Mesenchymal stem cell (in vitro differentiated cells and primary cell): Measurements from ENCODE around the gene BCL2L11. TPM values are rescaled to one million over a fixed set of nuclear protein-coding genes. Genes with fewer than 3 reads are reported as not detected.
"Not testable (repeated sequence)": the region's sequence is repeated elsewhere in the genome, so short reads cannot be mapped to it uniquely, and the experiment has no call there.

Source experiments
- DNase-seq: peaks from one replicate; pipeline ENCODE4 v3.0.0-alpha.2; 2013
- H2AFZ ChIP-seq: one replicate; pipeline ENCODE4 v1.6.1; 2013; ENCODE audit warnings: low read depth, mild to moderate bottlenecking, control low read depth, inconsistent platforms, low read length, moderate library complexity
- H2AK5ac ChIP-seq: 2 replicates; pipeline ENCODE4 v1.6.1; 2013; ENCODE audit warnings: low read length, moderate library complexity, mild to moderate bottlenecking, inconsistent platforms; ENCODE audit not compliant: severe bottlenecking
- H2BK120ac ChIP-seq: one replicate; pipeline ENCODE4 v1.6.1; 2013; ENCODE audit warnings: low read depth, mild to moderate bottlenecking, inconsistent platforms, low read length, moderate library complexity
- H2BK12ac ChIP-seq, 2 experiments: one replicate each; pipeline ENCODE4 v1.6.1; 2013; ENCODE audit warnings: inconsistent platforms in 2 of 2, low read length in 2 of 2, mild to moderate bottlenecking in 2 of 2, moderate library complexity in 2 of 2, control low read depth in 1 of 2
- H2BK15ac ChIP-seq: one replicate; pipeline ENCODE4 v1.6.1; 2013; ENCODE audit warnings: mild to moderate bottlenecking, low read depth, inconsistent platforms; ENCODE audit not compliant: poor library complexity, severe bottlenecking
- H2BK5ac ChIP-seq: 2 replicates; pipeline ENCODE4 v1.6.1; 2013; ENCODE audit warnings: low read depth, mild to moderate bottlenecking, low read length, control low read depth, inconsistent platforms; ENCODE audit not compliant: poor library complexity, severe bottlenecking
- H3K14ac ChIP-seq, 2 experiments: one replicate each; pipeline ENCODE4 v1.6.1; 2013; ENCODE audit warnings: inconsistent platforms in 2 of 2, low read length in 2 of 2, control low read depth in 1 of 2, mild to moderate bottlenecking in 1 of 2, moderate library complexity in 1 of 2
- H3K18ac ChIP-seq, 2 experiments: one replicate each; pipeline ENCODE4 v1.6.1; 2013; ENCODE audit warnings: inconsistent platforms in 2 of 2, low read length in 2 of 2, control low read depth in 1 of 2, low read depth in 1 of 2, mild to moderate bottlenecking in 1 of 2
- H3K23ac ChIP-seq, 2 experiments: one replicate each; pipeline ENCODE4 v1.6.1; 2013; ENCODE audit warnings: inconsistent platforms in 2 of 2, low read length in 2 of 2, mild to moderate bottlenecking in 2 of 2, moderate library complexity in 2 of 2, control low read depth in 1 of 2
- H3K27ac ChIP-seq: 2 replicates; pipeline ENCODE4 v1.5.1; 2013; ENCODE audit warnings: mild to moderate bottlenecking, moderate library complexity, low read length, control low read depth, inconsistent platforms; ENCODE audit not compliant: poor library complexity, severe bottlenecking
- H3K27me3 ChIP-seq, 2 experiments: 2 replicates each; pipeline versions ENCODE4 v1.6.1 to v1.7.0; 2013; ENCODE audit warnings: low read length in 2 of 2, mild to moderate bottlenecking in 2 of 2, moderate library complexity in 2 of 2, control low read depth in 1 of 2, inconsistent platforms in 1 of 2; ENCODE audit not compliant: control insufficient read depth in 1 of 2, insufficient read depth in 1 of 2
- H3K36me3 ChIP-seq, 2 experiments: 2 replicates each; pipeline versions ENCODE4 v1.6.1 to v1.7.0; 2013; ENCODE audit warnings: low read length in 2 of 2, control low read depth in 1 of 2, inconsistent platforms in 1 of 2, low read depth in 1 of 2, mild to moderate bottlenecking in 1 of 2; ENCODE audit not compliant: insufficient read depth in 2 of 2, control insufficient read depth in 1 of 2
- H3K4ac ChIP-seq, 2 experiments: one replicate each; pipeline ENCODE4 v1.6.1; 2013; ENCODE audit warnings: inconsistent platforms in 2 of 2, low read length in 2 of 2, mild to moderate bottlenecking in 2 of 2, moderate library complexity in 2 of 2, control low read depth in 1 of 2, low read depth in 1 of 2
- H3K4me1 ChIP-seq: 2 replicates; pipeline ENCODE4 v1.6.1; 2013; ENCODE audit warnings: low read depth, low read length, control low read depth; ENCODE audit not compliant: control insufficient read depth, insufficient read depth
- H3K4me2 ChIP-seq: 2 replicates; pipeline ENCODE4 v1.6.1; 2013; ENCODE audit warnings: low read length, mild to moderate bottlenecking, inconsistent platforms; ENCODE audit not compliant: poor library complexity, severe bottlenecking
- H3K4me3 ChIP-seq, 2 experiments: 2 replicates each; pipeline versions ENCODE4 v1.5.1 to v1.7.0; 2013; ENCODE audit warnings: low read length in 2 of 2, mild to moderate bottlenecking in 2 of 2, control low read depth in 1 of 2, low read depth in 1 of 2; ENCODE audit not compliant: insufficient read depth in 1 of 2
- H3K79me1 ChIP-seq: replicated peaks from 2 replicates; pipeline ENCODE4 v1.6.1; 2013; ENCODE audit warnings: mild to moderate bottlenecking, control low read depth, low read length, inconsistent platforms; ENCODE audit not compliant: poor library complexity, severe bottlenecking
- H3K9ac ChIP-seq: 2 replicates; pipeline ENCODE4 v1.7.0; 2013; ENCODE audit warnings: mild to moderate bottlenecking, low read length, moderate library complexity
- H3K9me3 ChIP-seq: 2 replicates; pipeline ENCODE4 v1.7.0; 2013; ENCODE audit warnings: mild to moderate bottlenecking, low read length; ENCODE audit not compliant: control insufficient read depth
- H4K8ac ChIP-seq: one replicate; pipeline ENCODE4 v1.6.1; 2013; ENCODE audit warnings: inconsistent platforms, mild to moderate bottlenecking, low read length, moderate library complexity
- H4K91ac ChIP-seq: one replicate; pipeline ENCODE4 v1.6.1; 2013; ENCODE audit warnings: mild to moderate bottlenecking, low read length, inconsistent platforms
- WGBS: methylation state at CpG from one replicate; pipeline ENCODE4 v1.1.7; 2013; ENCODE audit warnings: mixed read lengths; 5-methylcytosine and 5-hydroxymethylcytosine counted together
- polyA plus RNA-seq, 2 experiments: library from polyadenylated mRNA; stranded (reverse); fragments of 200-250 nt; gene quantifications; one replicate each; pipeline ENCODE4 v1.2.3, GENCODE V29; 2013

Gene BCL2L11
- 2.5 TPM for polyA plus RNA-seq (2013, experiment 1 of 2)
- 2.2 TPM for polyA plus RNA-seq (2013, experiment 2 of 2)

GRCh38 chr2:111120253-111121027 is at the start of gene BCL2L11:
BCL2L11 (plus strand) TSS chr2:111120914; CDS start chr2:111123746, 2,832 bp downstream.
- H2AFZ ChIP-seq, result peak within 1 kb of the TSS; percentile 92
- no peak within 1 kb of the TSS for H3K4ac ChIP-seq
- H3K4me2 ChIP-seq, result peak within 1 kb of the TSS; percentile 99
- peak within 1 kb of the TSS; percentile 93 to 94 for H3K4me3 ChIP-seq
- H4K91ac ChIP-seq, result no peak within 1 kb of the TSS
- H4K8ac ChIP-seq, result peak within 1 kb of the TSS; percentile 51
- H3K14ac ChIP-seq, result peak within 1 kb of the TSS in 1 of 2 experiments; percentile 93
- H2BK120ac ChIP-seq, result no peak within 1 kb of the TSS
- H2AK5ac ChIP-seq, result no peak within 1 kb of the TSS
- H3K36me3 ChIP-seq, result peaks cover 7 to 15% of the 10 kb centered on the region in 2 experiments
- peak within 1 kb of the TSS; percentile 95 for H3K9ac ChIP-seq
- H3K18ac ChIP-seq, result peak within 1 kb of the TSS; percentile 60 to 69
- under 1% methylated on average over 58 of the region's 98 CpGs for WGBS
- peaks cover 17 to 21% of the 10 kb centered on the region in 2 experiments for H3K27me3 ChIP-seq
- DNase-seq, result peak; percentile 88
- H3K27ac ChIP-seq, result peak within 1 kb of the TSS; percentile 73
- peak within 1 kb of the TSS; percentile 64 to 97 for H3K23ac ChIP-seq
- no peaks in the 10 kb centered on the region for H3K9me3 ChIP-seq
- H3K79me1 ChIP-seq, result peaks cover 18% of the 10 kb centered on the region
- H2BK5ac ChIP-seq, result no peak within 1 kb of the TSS
- peak within 1 kb of the TSS in 1 of 2 experiments; percentile 85 for H2BK12ac ChIP-seq
- H3K4me1 ChIP-seq, result peaks cover 43% of the 10 kb centered on the region
- peak within 1 kb of the TSS; percentile 21 for H2BK15ac ChIP-seq

- H4K8ac ChIP-seq, result no peak overlapping the region
- H3K9ac ChIP-seq, result peak overlapping the region; percentile 58
- peak overlapping the region in 1 of 2 experiments; percentile 18 for H3K18ac ChIP-seq
- H4K91ac ChIP-seq, result no peak overlapping the region
- H3K27me3 ChIP-seq, result no peaks in the 10 kb centered on the region
- peak overlapping the region; percentile 49 for H3K27ac ChIP-seq
- no peak overlapping the region for H2BK15ac ChIP-seq
- peak; percentile 89 for DNase-seq
- H3K4me2 ChIP-seq, result no peak overlapping the region
- H3K9me3 ChIP-seq, result peaks cover 29% of the 10 kb centered on the region
- H2AK5ac ChIP-seq, result no peak overlapping the region
- peak overlapping the region in 1 of 2 experiments; percentile 37 for H2BK12ac ChIP-seq
- no peak overlapping the region for H2BK5ac ChIP-seq
- peak overlapping the region in 1 of 2 experiments; percentile 29 for H3K4me3 ChIP-seq
- H2AFZ ChIP-seq, result no peak overlapping the region
- no peak overlapping the region for H3K14ac ChIP-seq
- H3K4me1 ChIP-seq, result peaks cover 4% of the 10 kb centered on the region
- no peaks in the 10 kb centered on the region for H3K79me1 ChIP-seq
- no peaks in the 10 kb centered on the region for H3K36me3 ChIP-seq
- no peak overlapping the region for H2BK120ac ChIP-seq
- no peak overlapping the region for H3K4ac ChIP-seq
- no peak overlapping the region for H3K23ac ChIP-seq
- WGBS, result 45% methylated on average over 5 of the region's 5 CpGs
These were observed 49.0 kb upstream of the BCL2L11 start for GRCh38 chr2:111071600-111072171.

- no peak overlapping the region for H3K27ac ChIP-seq
- H2BK12ac ChIP-seq, result no peak overlapping the region
- DNase-seq, result peak; percentile 72
- H3K9me3 ChIP-seq, result peaks cover 35% of the 10 kb centered on the region
- peaks cover 4% of the 10 kb centered on the region for H3K4me1 ChIP-seq
- H2BK15ac ChIP-seq, result no peak overlapping the region
- H3K4me2 ChIP-seq, result no peak overlapping the region
- no peak overlapping the region for H3K4ac ChIP-seq
- WGBS, result 20% methylated on average over 2 of the region's 2 CpGs
- H3K4me3 ChIP-seq, result no peak overlapping the region
- no peak overlapping the region for H3K14ac ChIP-seq
- no peaks in the 10 kb centered on the region for H3K36me3 ChIP-seq
- H3K23ac ChIP-seq, result no peak overlapping the region
- no peak overlapping the region for H2BK5ac ChIP-seq
- H3K79me1 ChIP-seq, result no peaks in the 10 kb centered on the region
- H4K91ac ChIP-seq, result no peak overlapping the region
- H2AFZ ChIP-seq, result no peak overlapping the region
- no peak overlapping the region for H2BK120ac ChIP-seq
- H3K27me3 ChIP-seq, result no peaks in the 10 kb centered on the region
- H3K18ac ChIP-seq, result no peak overlapping the region
- H4K8ac ChIP-seq, result no peak overlapping the region
- H3K9ac ChIP-seq, result peak overlapping the region; percentile 58
- no peak overlapping the region for H2AK5ac ChIP-seq
These were observed 48.4 kb upstream of the BCL2L11 start for GRCh38 chr2:111072220-111072871.

- not testable (repeated sequence) for H2BK12ac ChIP-seq, H3K4me3 ChIP-seq, DNase-seq, H3K18ac ChIP-seq, H2BK120ac ChIP-seq, H3K4me1 ChIP-seq, H2AFZ ChIP-seq, H3K9me3 ChIP-seq, H4K8ac ChIP-seq, H3K9ac ChIP-seq, H2AK5ac ChIP-seq, H3K14ac ChIP-seq, H3K4ac ChIP-seq, H4K91ac ChIP-seq, H3K79me1 ChIP-seq, H3K36me3 ChIP-seq, H3K23ac ChIP-seq, H3K4me2 ChIP-seq, H2BK15ac ChIP-seq, H3K27ac ChIP-seq, H2BK5ac ChIP-seq
- peaks cover 17 to 19% of the 10 kb centered on the region in 2 experiments for H3K27me3 ChIP-seq
- 0% methylated on average over 1 of the region's 1 CpG for whole genome bisulfite sequencing
These were observed 38.1 kb upstream of the BCL2L11 start for GRCh38 chr2:111082659-111083058.
